GM19240 (cell line): ENCODE data around the gene ECT2L.
"Not testable (repeated sequence)": the region's sequence is repeated elsewhere in the genome, so short reads cannot be mapped to it uniquely, and the experiment has no call there.

Experiments
- DNase-seq: peaks from one replicate; pipeline ENCODE4 v3.0.0; 2011; ENCODE audit warnings: low spot score; ENCODE audit not compliant: insufficient read length

The ECT2L gene

GRCh38 chr6:138931660-138932059 is 135.8 kb downstream of the ECT2L start:
- no peak for DNase-seq

GRCh38 chr6:138936873-138937272 is 141.0 kb downstream of the ECT2L start:
- not testable (repeated sequence) for DNase-seq

- DNase-seq = no peak
Measured at GRCh38 chr6:138943089-138943625, 147.3 kb downstream of the ECT2L start.

GRCh38 chr6:138944412-138944811 is 148.5 kb downstream of the ECT2L start:
- DNase-seq = no peak

- no peak for DNase-seq
Measured at GRCh38 chr6:138945354-138945753, 149.5 kb downstream of the ECT2L start.

- no peak for DNase-seq
Measured at GRCh38 chr6:138948004-138948403, 152.1 kb downstream of the ECT2L start.

- DNase-seq = no peak
Measured at GRCh38 chr6:138948546-138949179, 152.8 kb downstream of the ECT2L start.

GRCh38 chr6:138953451-138953850 is 157.6 kb downstream of the ECT2L start:
- no peak for DNase-seq
